ENCODE data around the gene AMFR. TPM values are rescaled to one million over a fixed set of nuclear protein-coding genes. Genes with fewer than 3 reads are reported as not detected.
A peak's percentile ranks its signal among the peaks of the same experiment; 100 is the strongest.

AMFR gene
- total and polyA plus RNA-seq, 2 of the 8 experiments (the other 6 are each of a cell fraction or from before 2014, with no cell fraction given), result 18.6 to 21.7 TPM

DNA sequence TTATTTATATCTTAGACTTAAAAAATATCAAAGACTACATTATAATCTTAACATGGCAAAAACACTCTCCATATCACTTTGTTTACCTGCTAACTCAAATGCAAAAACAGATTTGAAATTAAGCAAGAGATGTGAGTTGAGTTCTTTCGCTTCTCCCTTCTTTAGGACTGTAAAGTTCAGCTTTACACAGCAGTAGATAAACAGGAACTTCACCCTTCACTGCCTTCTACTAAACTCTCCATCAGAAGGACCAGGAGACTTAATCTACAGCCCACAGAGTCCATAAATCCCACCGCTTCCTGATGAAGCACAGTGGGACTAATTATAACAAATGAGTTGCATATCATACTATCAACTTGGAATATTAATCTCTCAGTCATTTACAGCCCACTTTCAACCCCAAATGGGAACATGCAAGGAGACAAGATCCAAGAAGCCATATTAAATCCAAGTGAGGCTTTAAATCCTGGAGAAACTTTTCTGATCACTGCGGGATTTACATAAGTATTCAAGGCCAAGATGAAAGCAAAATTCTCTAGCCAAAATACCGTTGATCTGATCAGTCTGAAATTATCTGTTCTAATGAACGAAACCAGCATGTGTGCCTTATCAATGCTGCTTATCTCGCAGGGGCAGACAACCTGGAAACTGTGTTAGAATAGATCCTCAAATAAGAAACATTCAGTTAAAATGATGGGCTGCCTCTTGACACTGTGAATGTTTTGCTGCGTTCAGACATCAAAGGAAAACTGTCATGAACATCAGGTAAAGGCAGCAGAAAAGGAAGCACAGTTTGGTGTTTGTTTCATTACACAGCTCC lies 1.6 kb downstream of the AMFR start:
- no peak overlapping the region for H2BK120ac ChIP-seq (replicated peaks; ENCODE audit: low read depth, low read length)
- DNase-seq (ENCODE audit: low read depth in 1 of 2, low spot score in 2 of 2), result no peak
- H3K56ac ChIP-seq (replicated peaks; ENCODE audit: insufficient read length, low read depth, low read length), result no peak overlapping the region
- no peak overlapping the region for H2BK15ac ChIP-seq (ENCODE audit: low read length)
- H3K79me1 ChIP-seq (ENCODE audit: low read depth, low read length), result no peaks in the 10 kb centered on the region
- 66% methylated on average over 7 of the region's 7 CpGs; no CpG with 5 or more reads in 1 of the 2 experiments for WGBS, 2 experiments (ENCODE audit: extremely low coverage in 1 of 2, insufficient coverage in 1 of 2, insufficient read length in 1 of 2, insufficient replicate concordance in 2 of 2, low coverage in 1 of 2, low lambda C conversion rate in 2 of 2, missing lambda C conversion rate in 1 of 2)
- H3K4ac ChIP-seq (replicated peaks; ENCODE audit: insufficient read length, low read depth, low read length), result no peak overlapping the region
- peak overlapping the region; percentile 46 to 83 (median 62); a peak in 7 of 8 replicates for H3K4me3 ChIP-seq (ENCODE audit: extremely low read depth in 1 of 4, insufficient read depth in 2 of 4, low read depth in 3 of 4, low read length in 4 of 4)
- no peak overlapping the region for H2AK5ac ChIP-seq (ENCODE audit: low read depth, low read length)
- peaks cover 0 to 6% (median 3%) of the 10 kb centered on the region in 4 experiments; a peak in 3 of 7 replicates for H3K27me3 ChIP-seq (replicated peaks in 1 of 4; ENCODE audit: control insufficient read depth in 3 of 4, extremely low read depth in 1 of 4, insufficient read depth in 3 of 4, low read length in 3 of 4)
- H3K27ac ChIP-seq (ENCODE audit: low read depth, low read length), result no peak overlapping the region
- FAIRE-seq, result no peak
- no peaks in the 10 kb centered on the region for H3K9me3 ChIP-seq (ENCODE audit: insufficient read depth in 2 of 2, low read depth in 1 of 2, low read length in 1 of 2)
- H3K18ac ChIP-seq (ENCODE audit: extremely low read depth, low read length), result no peak overlapping the region
- H2BK12ac ChIP-seq (ENCODE audit: low read depth, low read length), result no peak overlapping the region
- H3K4me1 ChIP-seq (replicated peaks in 1 of 4; ENCODE audit: control insufficient read depth in 3 of 4, insufficient read depth in 4 of 4, low read length in 3 of 4), result peaks cover 0 to 12% (median 8%) of the 10 kb centered on the region in 4 experiments; a peak in 6 of 7 replicates
- no peak overlapping the region for H4K91ac ChIP-seq (replicated peaks; ENCODE audit: insufficient read length, low read length)
- no peak overlapping the region for H2BK20ac ChIP-seq (ENCODE audit: low read length)
- H2AFZ ChIP-seq (ENCODE audit: low read length), result no peak overlapping the region
- no peak overlapping the region for H3K14ac ChIP-seq (ENCODE audit: insufficient read length)
- H3K23me2 ChIP-seq (ENCODE audit: low read depth, low read length), result peaks cover 9% of the 10 kb centered on the region; the same call in 1 of the 2 replicates
- H3K4me2 ChIP-seq (ENCODE audit: insufficient read depth in 1 of 2, low read depth in 2 of 2, low read length in 2 of 2), result peak overlapping the region; percentile 79 to 85
- CTCF ChIA-PET (ENCODE audit: partially characterized antibody), result no interaction called here
- peaks cover 2 to 10% of the 10 kb centered on the region in 2 experiments for H4K20me1 ChIP-seq (replicated peaks in 1 of 2; ENCODE audit: control insufficient read depth in 1 of 2, insufficient read depth in 2 of 2, low read length in 2 of 2)
- H3K9ac ChIP-seq (replicated peaks in 1 of 4; ENCODE audit: extremely low read depth in 1 of 4, low read depth in 3 of 4, low read length in 3 of 4), result no peak overlapping the region
- H3K23ac ChIP-seq (ENCODE audit: insufficient read length), result no peak overlapping the region
- H4K8ac ChIP-seq (ENCODE audit: extremely low read depth, insufficient read depth, low read length), result no peak overlapping the region
- H3K79me2 ChIP-seq (ENCODE audit: control insufficient read depth in 1 of 2, insufficient read depth in 2 of 2, low read length in 2 of 2), result peaks cover 0 to 21% of the 10 kb centered on the region in 2 experiments; a peak in 1 of 4 replicates
- POLR2A ChIA-PET (ENCODE audit: partially characterized antibody), result no interaction called here
- no peaks in the 10 kb centered on the region for H3K36me3 ChIP-seq (ENCODE audit: control insufficient read depth in 2 of 4, insufficient read depth in 4 of 4, low read length in 3 of 4)
- H2BK5ac ChIP-seq (ENCODE audit: low read depth, low read length), result no peak overlapping the region
- H4K5ac ChIP-seq (ENCODE audit: insufficient read length, low read depth, low read length), result no peak overlapping the region
- TF ChIP-seq SRF (IDR thresholded peaks at IDR 0.05; ENCODE audit: low read depth, low read length) (no peak), FOSL1 (IDR thresholded peaks at IDR 0.05; ENCODE audit: insufficient read depth, low read depth, low read length) (no peak), SIN3A (conservative IDR thresholded peaks at IDR 0.05 in 1 of 2, IDR thresholded peaks at IDR 0.05 in 1 of 2; ENCODE audit: low read depth in 1 of 2, low read length in 2 of 2) (no peak), NRF1 (IDR thresholded peaks at IDR 0.05; ENCODE audit: low read depth, low read length) (no peak)
- TF ChIP-seq, protein P1, sequence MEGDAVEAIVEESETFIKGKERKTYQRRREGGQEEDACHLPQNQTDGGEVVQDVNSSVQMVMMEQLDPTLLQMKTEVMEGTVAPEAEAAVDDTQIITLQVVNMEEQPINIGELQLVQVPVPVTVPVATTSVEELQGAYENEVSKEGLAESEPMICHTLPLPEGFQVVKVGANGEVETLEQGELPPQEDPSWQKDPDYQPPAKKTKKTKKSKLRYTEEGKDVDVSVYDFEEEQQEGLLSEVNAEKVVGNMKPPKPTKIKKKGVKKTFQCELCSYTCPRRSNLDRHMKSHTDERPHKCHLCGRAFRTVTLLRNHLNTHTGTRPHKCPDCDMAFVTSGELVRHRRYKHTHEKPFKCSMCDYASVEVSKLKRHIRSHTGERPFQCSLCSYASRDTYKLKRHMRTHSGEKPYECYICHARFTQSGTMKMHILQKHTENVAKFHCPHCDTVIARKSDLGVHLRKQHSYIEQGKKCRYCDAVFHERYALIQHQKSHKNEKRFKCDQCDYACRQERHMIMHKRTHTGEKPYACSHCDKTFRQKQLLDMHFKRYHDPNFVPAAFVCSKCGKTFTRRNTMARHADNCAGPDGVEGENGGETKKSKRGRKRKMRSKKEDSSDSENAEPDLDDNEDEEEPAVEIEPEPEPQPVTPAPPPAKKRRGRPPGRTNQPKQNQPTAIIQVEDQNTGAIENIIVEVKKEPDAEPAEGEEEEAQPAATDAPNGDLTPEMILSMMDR (IDR thresholded peaks at IDR 0.05; ENCODE audit: control extremely low read depth in 1 of 3, insufficient read depth in 1 of 3, low read depth in 1 of 3, low read length in 3 of 3), result no peak
